ENCODE results near the gene GADD45G. TPM values are rescaled to one million over a fixed set of nuclear protein-coding genes. Genes with fewer than 3 reads are reported as not detected.

Gene GADD45G, protein sequence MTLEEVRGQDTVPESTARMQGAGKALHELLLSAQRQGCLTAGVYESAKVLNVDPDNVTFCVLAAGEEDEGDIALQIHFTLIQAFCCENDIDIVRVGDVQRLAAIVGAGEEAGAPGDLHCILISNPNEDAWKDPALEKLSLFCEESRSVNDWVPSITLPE
- total RNA-seq: under 0.01 and 0.39 TPM in 2 replicates

DNA sequence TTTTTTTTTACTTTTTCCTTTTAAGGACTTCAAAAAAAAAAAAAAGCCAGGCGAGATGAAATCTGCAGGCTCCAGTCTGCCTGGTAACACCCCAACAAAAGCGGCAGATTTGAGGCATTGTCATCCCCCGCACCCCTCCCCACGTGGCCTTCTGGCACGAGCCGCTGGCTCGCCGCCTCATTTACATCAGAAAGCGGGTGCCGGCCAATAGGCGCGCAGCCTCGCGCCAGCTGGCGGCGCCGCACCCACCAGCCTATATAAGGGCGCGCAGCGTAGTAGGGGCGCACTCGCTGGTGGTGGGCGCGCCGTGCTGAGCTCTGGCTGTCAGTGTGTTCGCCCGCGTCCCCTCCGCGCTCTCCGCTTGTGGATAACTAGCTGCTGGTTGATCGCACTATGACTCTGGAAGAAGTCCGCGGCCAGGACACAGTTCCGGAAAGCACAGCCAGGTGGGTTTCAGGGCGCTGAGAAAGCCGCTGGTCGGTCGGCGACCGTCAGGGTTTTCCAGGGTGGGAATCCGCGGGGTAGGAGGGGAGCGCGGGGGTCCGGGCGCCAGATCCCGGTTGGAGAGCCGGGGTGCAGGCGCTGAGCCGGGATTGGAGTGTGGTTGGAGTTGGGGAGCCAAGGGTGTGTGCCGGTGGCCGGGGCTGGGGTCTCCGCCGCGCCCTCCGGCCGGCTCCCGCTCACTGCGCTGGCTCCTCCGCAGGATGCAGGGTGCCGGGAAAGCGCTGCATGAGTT is at the start of gene GADD45G:
GADD45G (plus strand) TSS at position 284 of the 736 bp plus-strand sequence; CDS start at position 394, 110 bp downstream.

Other genes with a start within 250 kb of the GADD45G start
- 0.37 and 0.39 TPM in 2 replicates for gene SEMA4D, start 106.9 kb upstream of the GADD45G start, total RNA-seq